ENCODE data around the gene G6PC3.
"Not testable (repeated sequence)": the region's sequence is repeated elsewhere in the genome, so short reads cannot be mapped to it uniquely, and the experiment has no call there.

Gene G6PC3

GRCh38 chr17:44043272-44043696, 27.3 kb upstream of the G6PC3 start:
- no peak for DNase-seq (ENCODE audit: insufficient read length, low spot score)
- FAIRE-seq = no peak
- no peak for TF ChIP-seq POLR2A (IDR thresholded peaks at IDR 0.05; ENCODE audit: low read depth, low read length)

- DNase-seq (ENCODE audit: insufficient read length, low spot score) (no peak), FAIRE-seq (no peak)
- no peak for TF ChIP-seq POLR2A (IDR thresholded peaks at IDR 0.05; ENCODE audit: low read depth, low read length)
Measured at GRCh38 chr17:44044071-44044470, 26.5 kb upstream of the G6PC3 start.

GRCh38 chr17:44045486-44045885, 25.0 kb upstream of the G6PC3 start:
- TF ChIP-seq POLR2A (IDR thresholded peaks at IDR 0.05; ENCODE audit: low read depth, low read length) = no peak
- DNase-seq (ENCODE audit: insufficient read length, low spot score) = no peak

GRCh38 chr17:44046893-44047292, 23.6 kb upstream of the G6PC3 start:
- DNase-seq (ENCODE audit: insufficient read length, low spot score); FAIRE-seq: not testable (repeated sequence)

More at GRCh38 chr17:44045486-44045885, 25.0 kb upstream of the G6PC3 start:
- FAIRE-seq = no peak

GRCh38 chr17:44049294-44050060, 21.1 kb upstream of the G6PC3 start:
- no peak for TF ChIP-seq POLR2A (IDR thresholded peaks at IDR 0.05; ENCODE audit: low read depth, low read length)
- no peak for DNase-seq (ENCODE audit: insufficient read length, low spot score)
- no peak for FAIRE-seq

- FAIRE-seq (no peak), DNase-seq (ENCODE audit: insufficient read length, low spot score) (no peak)
- no peak for TF ChIP-seq POLR2A (IDR thresholded peaks at IDR 0.05; ENCODE audit: low read depth, low read length)
Measured at GRCh38 chr17:44053125-44053872, 17.2 kb upstream of the G6PC3 start.

GRCh38 chr17:44059101-44059892, 11.2 kb upstream of the G6PC3 start:
- no peak for FAIRE-seq
- TF ChIP-seq POLR2A (IDR thresholded peaks at IDR 0.05; ENCODE audit: low read depth, low read length) = no peak
- no peak for DNase-seq (ENCODE audit: insufficient read length, low spot score)

GRCh38 chr17:44061446-44061845, 9.1 kb upstream of the G6PC3 start:
- DNase-seq (ENCODE audit: insufficient read length, low spot score) (no peak), FAIRE-seq (no peak)
- no peak for TF ChIP-seq POLR2A (IDR thresholded peaks at IDR 0.05; ENCODE audit: low read depth, low read length)

GRCh38 chr17:44062871-44063270, 7.7 kb upstream of the G6PC3 start:
- DNase-seq (ENCODE audit: insufficient read length, low spot score) (no peak), FAIRE-seq (no peak)
- no peak for TF ChIP-seq POLR2A (IDR thresholded peaks at IDR 0.05; ENCODE audit: low read depth, low read length)

GRCh38 chr17:44063704-44064639, 6.6 kb upstream of the G6PC3 start:
- DNase-seq (ENCODE audit: insufficient read length, low spot score) (no peak), FAIRE-seq (no peak)
- no peak for TF ChIP-seq POLR2A (IDR thresholded peaks at IDR 0.05; ENCODE audit: low read depth, low read length)

GRCh38 chr17:44065668-44066203, 4.8 kb upstream of the G6PC3 start:
- TF ChIP-seq POLR2A (IDR thresholded peaks at IDR 0.05; ENCODE audit: low read depth, low read length) = no peak
- FAIRE-seq = no peak
- no peak for DNase-seq (ENCODE audit: insufficient read length, low spot score)

- DNase-seq (ENCODE audit: insufficient read length, low spot score) (peak; percentile 87), FAIRE-seq (no peak)
- TF ChIP-seq POLR2A (IDR thresholded peaks at IDR 0.05; ENCODE audit: low read depth, low read length) = peak; percentile 50; the same call in 1 of the 2 replicates
Measured at GRCh38 chr17:44066204-44066930, 4.2 kb upstream of the G6PC3 start, which contains the start of gene LSM12. Gene LSM12, minus strand, starts transcription at chr17:44066671. Its CDS starts 84 bp downstream, at chr17:44066587.
